GM21529 (cell line): ENCODE results near the gene KMO.
A peak's percentile ranks its signal among the peaks of the same experiment; 100 is the strongest.

Experiments used
- ATAC-seq: cut with Tn5 transposase; IDR thresholded peaks from one replicate; pipeline ENCODE4 v1.9.1; 2021; ENCODE audit not compliant: unreplicated experiment

Gene KMO

DNA sequence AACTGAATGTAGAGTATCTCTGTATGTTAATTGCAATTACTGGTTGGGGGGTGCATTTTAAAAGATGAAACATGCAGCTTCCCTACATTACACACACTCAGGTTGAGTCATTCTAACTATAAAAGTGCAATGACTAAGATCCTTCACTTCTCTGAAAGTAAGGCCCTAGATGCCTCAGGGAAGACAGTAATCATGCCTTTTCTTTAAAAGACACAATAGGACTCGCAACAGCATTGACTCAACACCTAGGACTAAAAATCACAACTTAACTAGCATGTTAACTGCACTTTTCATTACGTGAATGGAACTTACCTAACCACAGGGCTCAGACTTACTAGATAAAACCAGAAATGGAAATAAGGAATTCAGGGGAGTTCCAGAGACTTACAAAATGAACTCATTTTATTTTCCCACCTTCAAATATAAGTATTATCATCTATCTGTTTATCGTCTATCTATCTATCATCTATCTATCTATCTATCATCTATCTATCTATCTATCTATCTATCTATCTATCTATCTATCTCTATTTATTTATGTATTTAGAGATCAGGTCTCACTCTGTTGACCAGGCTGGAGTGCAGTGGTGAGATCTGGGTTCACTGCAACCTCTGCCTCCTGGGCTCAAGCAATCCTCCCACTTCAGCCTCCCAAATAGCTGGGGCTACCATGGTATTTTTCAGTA lies 60.2 kb downstream of the KMO start:
- peak; percentile 82 for ATAC-seq

- no peak for ATAC-seq
Observed at GRCh38 chr1:241593186-241593585, 61.0 kb downstream of the KMO start.

- no peak for ATAC-seq
Observed at GRCh38 chr1:241596633-241597032, 64.5 kb downstream of the KMO start.

GRCh38 chr1:241598249-241598648 lies 66.1 kb downstream of the KMO start:
- ATAC-seq: peak; percentile 40

DNA sequence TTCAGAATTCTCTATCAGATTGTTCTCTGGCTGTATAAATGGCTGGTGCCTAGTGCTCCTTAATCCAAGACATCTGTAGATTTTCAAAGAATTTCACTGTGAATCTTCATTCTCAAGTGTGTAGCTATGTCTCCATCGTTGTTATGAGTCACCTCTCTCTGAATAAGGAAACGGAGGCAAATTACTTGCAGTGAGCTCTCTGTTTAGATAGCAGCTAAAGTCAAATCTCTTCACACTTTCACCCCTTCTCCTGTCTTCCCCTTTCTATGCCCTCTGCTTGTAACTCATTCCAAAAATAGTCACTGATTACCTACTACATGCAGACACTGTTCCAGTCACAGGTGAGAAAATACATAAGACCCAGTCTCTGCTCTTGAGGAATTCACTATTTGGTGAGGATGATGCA lies 68.3 kb downstream of the KMO start:
- peak; percentile 92 for ATAC-seq

DNA sequence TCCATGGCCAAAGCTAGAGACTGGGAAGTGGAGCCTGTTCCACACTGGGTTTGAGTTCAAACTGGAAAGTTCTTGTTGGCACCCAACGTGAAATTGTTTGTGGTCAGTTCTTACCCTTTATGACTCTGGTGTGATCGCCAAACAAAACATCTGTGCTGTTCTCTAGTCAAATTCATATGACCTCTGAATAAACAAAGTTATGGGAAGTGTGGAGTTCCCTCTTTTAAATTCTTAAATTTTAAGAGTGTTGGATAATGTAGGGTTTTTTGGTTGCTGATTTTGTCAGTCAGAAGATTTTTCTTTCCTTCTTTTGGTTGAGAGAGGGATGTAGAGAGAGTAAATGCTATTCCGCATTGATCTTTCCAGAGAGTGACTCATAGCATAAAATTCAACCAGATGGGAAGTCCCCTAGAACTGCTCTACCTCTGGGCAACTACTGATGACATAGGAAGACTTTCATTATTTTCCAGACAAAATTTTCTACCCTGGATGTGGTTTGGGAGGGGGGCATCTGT lies 71.6 kb downstream of the KMO start:
- no peak for ATAC-seq

DNA sequence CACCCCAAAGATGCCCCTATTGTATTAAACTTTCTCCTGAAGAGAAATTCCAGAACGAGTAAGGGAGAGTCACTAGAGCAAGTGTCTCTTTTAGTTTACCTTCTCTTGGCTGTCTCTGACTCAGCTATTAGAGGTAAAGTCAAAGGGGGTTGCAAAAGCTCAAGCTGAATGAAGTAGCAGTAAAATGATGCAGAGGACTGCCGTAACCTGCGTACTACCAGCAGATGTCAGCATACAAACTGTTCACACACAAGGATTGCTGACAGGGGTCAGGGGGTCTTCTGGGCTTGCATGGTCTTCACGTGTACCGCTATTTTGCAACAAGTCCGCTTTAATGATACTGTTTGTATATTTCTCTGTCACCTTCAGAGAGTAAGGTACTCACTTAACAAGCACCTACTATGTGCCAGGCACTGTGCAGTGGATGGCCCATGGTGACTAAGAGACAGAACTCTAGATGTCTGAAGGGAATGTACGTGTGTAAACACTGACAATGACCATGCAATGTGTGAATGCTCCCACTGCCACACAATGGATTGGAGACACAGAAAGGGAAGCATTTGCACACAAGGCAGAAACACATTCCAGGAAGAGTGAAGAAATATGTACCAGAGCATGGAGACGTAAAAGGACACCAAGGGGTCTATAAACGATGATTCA lies 73.1 kb downstream of the KMO start:
- no peak for ATAC-seq

- ATAC-seq: no peak
Observed at GRCh38 chr1:241606544-241606943, 74.4 kb downstream of the KMO start.

DNA sequence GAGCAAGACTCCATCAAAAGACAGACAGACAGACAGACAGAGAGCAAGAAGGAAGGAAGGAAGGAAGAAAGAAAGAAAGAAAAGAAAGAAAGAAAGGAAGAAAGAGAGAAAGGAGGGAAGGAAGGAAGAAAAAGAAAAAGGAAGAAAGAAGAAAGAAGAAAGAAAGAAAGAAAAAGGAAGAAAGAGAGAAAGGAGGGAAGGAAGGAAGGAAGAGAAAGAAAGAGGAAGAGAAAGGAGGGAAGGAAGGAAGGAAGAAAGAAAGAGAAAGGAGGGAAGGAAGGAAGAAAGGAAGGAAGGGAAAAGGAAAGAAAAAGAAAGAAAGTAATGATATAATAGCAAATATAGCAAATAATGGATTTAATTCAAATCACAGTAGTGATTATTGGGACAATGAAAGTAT lies 75.3 kb downstream of the KMO start:
- ATAC-seq: no peak

GRCh38 chr1:241608379-241609033 lies 76.3 kb downstream of the KMO start:
- ATAC-seq: no peak

DNA sequence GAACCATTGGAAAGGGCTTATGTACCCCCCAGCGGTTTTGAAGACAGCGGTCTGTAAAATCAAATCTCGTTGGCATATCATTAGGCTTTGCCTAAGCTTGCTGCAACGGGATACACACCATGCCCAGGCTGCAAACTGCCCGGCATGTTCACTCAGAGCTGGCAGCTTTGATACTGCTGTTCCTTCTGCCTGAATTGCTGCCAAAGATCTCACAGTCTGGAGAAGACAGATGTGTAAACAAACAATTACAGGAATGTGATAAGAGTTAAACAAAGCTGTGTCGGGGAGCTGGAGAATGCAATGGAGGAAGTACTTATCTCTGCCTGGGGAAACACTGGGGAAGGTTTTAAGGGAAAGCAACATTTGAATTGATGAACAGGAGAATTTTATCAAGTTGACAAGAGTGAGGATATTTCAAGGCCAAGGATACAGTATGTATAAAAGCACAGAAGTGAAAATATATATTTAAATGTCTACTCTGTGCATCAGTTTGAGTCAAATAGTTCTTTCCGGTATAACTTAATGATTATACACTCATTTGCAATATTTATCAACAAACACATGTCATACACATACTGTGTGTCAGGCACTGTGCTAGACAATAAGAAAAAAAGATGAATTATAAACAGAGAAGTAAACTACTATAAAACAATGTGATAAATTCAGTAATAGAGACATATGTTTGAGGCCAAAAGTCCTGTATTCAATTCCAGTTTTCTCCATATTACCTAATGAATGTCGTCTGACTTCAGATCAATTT lies 78.1 kb downstream of the KMO start:
- ATAC-seq: no peak

GRCh38 chr1:241611063-241611462 lies 78.9 kb downstream of the KMO start:
- peak; percentile 91 for ATAC-seq

DNA sequence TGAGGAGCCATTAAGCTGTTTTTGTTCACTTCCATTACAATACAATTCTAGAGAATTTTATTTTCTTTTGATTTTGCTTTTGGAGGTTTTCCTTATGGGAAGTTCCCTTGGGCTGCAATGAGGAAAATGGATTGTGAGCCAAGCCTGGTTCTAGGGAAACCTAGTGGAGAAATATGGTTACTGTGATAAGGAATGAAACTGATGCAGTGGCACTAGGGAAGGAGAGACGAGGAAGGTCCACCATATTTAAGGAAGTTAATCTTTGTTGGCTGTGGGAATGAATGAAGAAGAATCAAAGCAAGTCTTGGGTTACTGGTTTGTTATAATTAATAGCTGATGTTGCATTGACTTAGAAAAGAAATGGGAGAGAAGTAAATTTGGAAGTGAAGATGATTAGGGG lies 79.6 kb downstream of the KMO start:
- no peak for ATAC-seq

GRCh38 chr1:241612533-241613477 lies 80.6 kb downstream of the KMO start:
- ATAC-seq: no peak

- no peak for ATAC-seq
Observed at GRCh38 chr1:241614144-241614543, 82.0 kb downstream of the KMO start.

DNA sequence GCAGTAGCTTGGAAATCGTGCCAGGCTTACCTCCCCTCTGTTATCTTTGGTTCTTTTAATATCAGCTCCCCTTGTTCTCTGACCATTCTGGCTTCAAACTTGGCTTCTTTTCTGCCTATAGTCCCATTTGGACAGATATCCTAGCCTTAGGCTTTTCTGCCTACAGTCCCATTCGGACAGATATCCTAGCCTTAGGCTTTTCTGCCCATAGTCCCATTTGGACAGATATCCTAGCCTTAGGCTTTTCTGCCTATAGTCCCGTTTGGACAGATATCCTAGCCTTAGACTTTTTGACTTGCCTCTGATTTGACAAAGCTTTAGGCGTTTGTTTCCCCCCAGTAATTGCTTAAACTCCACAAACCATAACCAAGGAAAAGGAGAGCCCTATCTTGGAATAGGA lies 82.4 kb downstream of the KMO start:
- ATAC-seq: no peak

GRCh38 chr1:241615043-241615974 lies 83.1 kb downstream of the KMO start:
- ATAC-seq: no peak

- no peak for ATAC-seq
Observed at GRCh38 chr1:241617426-241617825, 85.2 kb downstream of the KMO start.

DNA sequence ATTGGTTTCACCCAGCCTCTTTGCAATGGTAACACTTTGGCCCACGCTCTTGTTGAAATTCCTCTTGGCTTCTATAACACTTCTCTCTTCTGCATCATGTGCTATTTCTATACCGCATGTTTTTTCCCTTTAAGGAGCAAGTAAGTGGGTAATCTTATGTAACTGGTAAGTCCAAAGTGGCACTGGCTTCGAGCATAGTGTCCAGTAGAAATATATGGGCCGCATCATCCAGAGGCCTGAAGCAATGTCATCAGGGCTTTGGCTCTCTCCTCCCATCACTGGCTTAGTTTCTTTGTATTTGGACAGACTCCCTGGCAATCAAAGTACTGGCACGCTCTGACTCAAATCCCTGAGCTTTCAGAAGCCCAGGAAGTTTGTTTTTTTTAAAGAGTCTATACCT lies 90.5 kb downstream of the KMO start:
- no peak for ATAC-seq
